GM12878 (cell line): Measurements from ENCODE around the gene ESYT2. TPM values are rescaled to one million over a fixed set of nuclear protein-coding genes. Genes with fewer than 3 reads are reported as not detected.
"Not testable (repeated sequence)": the region's sequence is repeated elsewhere in the genome, so short reads cannot be mapped to it uniquely, and the experiment has no call there.

Source experiments
- ATAC-seq: fragments of 200-7000 bp; cut with Tn5 transposase; 3 replicates; pipeline ENCODE4 v1.9.1; 2020; ENCODE audit warnings: mild to moderate bottlenecking, moderate library complexity
- BruUV-seq: library from RNA; stranded (reverse); fragments of 400-500 nt; replicated peaks from 2 replicates; lab custom pipeline; 2021; lab: Mats Ljungman, UMichigan
- CTCF ChIA-PET: fragments of 300-600 bp; sonication (Branson Sonifier 250); formaldehyde crosslinking; extraction: SDS; loops from one replicate; lab custom pipeline; 2021; ENCODE audit warnings: inconsistent platforms; lab: Yijun Ruan, JAX
- POLR2A ChIA-PET: fragments of 350-600 bp; formaldehyde crosslinking; extraction: SDS; loops from one replicate; lab custom pipeline; 2021; ENCODE audit warnings: inconsistent platforms; lab: Charles Lee
- RAD21 ChIA-PET: fragments of 300-600 bp; sonication (Branson Sonifier 250); formaldehyde crosslinking; loops from one replicate; lab custom pipeline; 2023; ENCODE audit warnings: antibody characterized with exemption; ENCODE audit not compliant: unreplicated experiment; lab: Charles Lee
- SMC1A ChIA-PET: fragments of 300-600 bp; sonication (Branson Sonifier 250); formaldehyde crosslinking; loops from one replicate; lab custom pipeline; 2023; ENCODE audit not compliant: unreplicated experiment, uncharacterized antibody; lab: Charles Lee
- DNase-seq: peaks from one replicate; pipeline ENCODE4 v3.0.0-alpha.2; 2011; ENCODE audit warnings: low read depth, low spot score
- FAIRE-seq: peaks from 3 replicates; lab custom pipeline; 2011; peaks lifted over from hg19 to GRCh38; lab: Jason Lieb, UNC
- H2AFZ ChIP-seq: 2 replicates; pipeline ENCODE4 v1.6.0; 2011; ENCODE audit warnings: low read depth, low read length, control low read depth; ENCODE audit not compliant: control insufficient read depth
- H3K27ac ChIP-seq: 2 replicates; pipeline ENCODE4 v1.5.1; 2011; ENCODE audit warnings: control low read depth; ENCODE audit not compliant: control insufficient read depth, insufficient read depth
- H3K27me3 ChIP-seq, 2 experiments: replicated peaks in 1 of 2; 2 replicates each; pipeline versions ENCODE4 v1.6.0 to v1.6.1; 2011; ENCODE audit warnings: low read length in 1 of 2; ENCODE audit not compliant: control insufficient read depth in 2 of 2, insufficient read depth in 2 of 2
- H3K36me3 ChIP-seq, 2 experiments: 2 replicates each; pipeline ENCODE4 v1.5.1; 2011; ENCODE audit warnings: low read length in 1 of 2; ENCODE audit not compliant: control insufficient read depth in 2 of 2, insufficient read depth in 2 of 2
- H3K4me1 ChIP-seq: 2 replicates; pipeline ENCODE4 v1.6.1; 2011; ENCODE audit warnings: mild to moderate bottlenecking, low read length, moderate library complexity, mixed read lengths; ENCODE audit not compliant: control insufficient read depth, insufficient read depth
- H3K4me2 ChIP-seq: 2 replicates; pipeline ENCODE4 v1.6.0; 2011; ENCODE audit warnings: control low read depth; ENCODE audit not compliant: control insufficient read depth, insufficient read depth
- H3K4me3 ChIP-seq: fragments of 200-600 bp; sonication (generic); 2 replicates; pipeline ENCODE4 v1.5.1; 2016
- H3K79me2 ChIP-seq: 2 replicates; pipeline ENCODE4 v1.6.0; 2011; ENCODE audit warnings: low read length; ENCODE audit not compliant: control insufficient read depth, insufficient read depth
- H3K9ac ChIP-seq: 2 replicates; pipeline ENCODE4 v1.8.0; 2011; ENCODE audit warnings: low read length, control low read depth, mixed read lengths; ENCODE audit not compliant: control insufficient read depth, insufficient read depth
- H3K9me3 ChIP-seq: replicated peaks from 3 replicates; pipeline ENCODE4 v1.5.1; 2011; ENCODE audit warnings: mild to moderate bottlenecking, low read length; ENCODE audit not compliant: control insufficient read depth, insufficient read depth
- H4K20me1 ChIP-seq: 2 replicates; pipeline ENCODE4 v1.6.0; 2011; ENCODE audit not compliant: control insufficient read depth, insufficient read depth
- BCL11A ChIP-seq: IDR thresholded peaks from 2 replicates; pipeline ENCODE4 v1.6.1; 2011; ENCODE audit warnings: low read depth, low read length
- ZSCAN29 ChIP-seq: fragments of 450-650 bp; IDR thresholded peaks from 2 replicates; pipeline ENCODE4 v1.6.1; 2017; ENCODE audit warnings: mild to moderate bottlenecking, moderate library complexity
- WGBS: methylation state at CpG from one replicate; pipeline ENCODE4 v1.1.6; 2016; ENCODE audit warnings: low lambda C conversion rate; ENCODE audit not compliant: insufficient replicate concordance, insufficient coverage; ENCODE audit errors: missing lambda C conversion rate; 5-methylcytosine and 5-hydroxymethylcytosine counted together
- in situ Hi-C: fragments of 300-500 bp; cut with MboI; formaldehyde crosslinking; loops from 9 replicates; pipeline ENCODE4 v1.14.3; 2018; ENCODE audit warnings: mixed read lengths
- intact Hi-C: fragments of 100-400 bp; cut with micrococcal nuclease; formaldehyde crosslinking; loops from one replicate; pipeline ENCODE4 v1.14.2; 2022; ENCODE audit not compliant: unreplicated experiment
- polyA plus RNA-seq, 11 experiments: library from polyadenylated mRNA; depleted of rRNA in 4 of 11; unstranded in 6 of 11; stranded (reverse) in 5 of 11; fragments of >200 nt; fragmentation: Nextera tagmentation in 4 of 11; fragmentation: Illumina TruSeq in 1 of 11; extraction: Ambion mirVana in 4 of 11; extraction: Trizol in 1 of 11; gene quantifications; 1 replicate in 1 of 11; 2 replicates in 10 of 11; pipeline versions ENCODE4 v1.2.1 to v1.2.3, GENCODE V29; 2011 to 2016; ENCODE audit warnings: inconsistent platforms in 2 of 11, missing spikeins in 2 of 11, low read depth in 1 of 11
- total RNA-seq, 4 experiments: library from RNA; depleted of rRNA in 3 of 4; stranded (reverse); fragments of >200 nt in 3 of 4; fragmentation: Illumina TruSeq in 1 of 4; extraction: Trizol in 1 of 4; gene quantifications; 2 replicates each; pipeline versions ENCODE4 v1.2.1 to v1.2.3, GENCODE V29; 2013 to 2021

The ESYT2 gene
- total and polyA plus RNA-seq, 10 of the 15 experiments (the other 5 are each of a cell fraction or from before 2014, with no cell fraction given) = 1.9 to 44.6 (median 21.4) TPM

DNA sequence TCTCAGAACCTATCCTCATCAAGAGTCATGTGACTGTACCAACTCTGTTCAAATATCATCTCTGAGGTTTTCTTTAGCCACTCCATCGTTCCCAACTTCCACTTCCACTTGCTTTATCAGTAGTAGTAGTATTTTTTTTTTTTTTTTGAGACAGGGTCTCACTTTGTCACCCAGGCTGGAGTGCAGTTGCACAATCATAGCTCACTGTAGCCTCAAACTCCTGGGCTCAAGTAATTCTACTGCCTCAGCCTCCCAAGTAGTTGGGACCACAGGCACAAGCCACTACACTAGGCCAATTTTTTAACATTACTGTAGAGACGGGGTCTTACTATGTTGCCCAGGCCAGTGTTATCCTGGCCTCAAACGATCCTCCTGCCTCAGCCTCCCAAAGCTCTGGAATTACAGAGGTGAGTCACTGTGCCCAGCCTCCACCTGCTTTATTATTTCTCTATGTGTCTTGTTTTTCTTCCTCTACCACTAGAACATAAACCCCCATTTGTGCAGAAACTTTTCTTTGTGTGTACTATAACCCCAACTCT lies 130.6 kb downstream of the ESYT2 start:
- intact Hi-C loops = no loop called here
- no peaks in the 10 kb centered on the region for H4K20me1 ChIP-seq
- TF ChIP-seq ZSCAN29 (no peak), BCL11A (no peak)
- ChIA-PET RAD21 (interaction anchor here (5.6 kb wide), 1 partner anchor 279 kb away, joined by 59 read pairs; no protein-coding TSS in a partner anchor), CTCF (interaction anchor here (0.9 to 7.0 kb wide), 2 partner anchors 276 to 279 kb away, joined by 3 to 78 read pairs; no protein-coding TSS in a partner anchor), SMC1A (interaction anchor here (0.7 to 8.2 kb wide), 3 partner anchors 34 to 279 kb away, joined by 3 to 62 read pairs (median 3); no protein-coding TSS in a partner anchor), POLR2A (interaction anchor here (0.7 kb wide), 1 partner anchor 46 kb away, joined by 3 read pairs; no protein-coding TSS in a partner anchor)
- H3K4me1 ChIP-seq = peaks cover 2% of the 10 kb centered on the region
- DNase-seq = no peak
- H3K27ac ChIP-seq = no peak overlapping the region
- H3K36me3 ChIP-seq = peaks cover 10 to 12% of the 10 kb centered on the region in 2 experiments; a peak in 3 of 4 replicates
- no TSS peak for BruUV-seq
- no peak overlapping the region for H3K4me2 ChIP-seq
- no peaks in the 10 kb centered on the region for H3K27me3 ChIP-seq
- in situ Hi-C loops = loop anchor here (5.0 kb wide), 1 partner anchor 279 kb away; no protein-coding TSS in a partner anchor
- 98% methylated on average over 3 of the region's 3 CpGs for WGBS
- no peaks in the 10 kb centered on the region; the same call in 2 of the 3 replicates for H3K9me3 ChIP-seq
- H3K9ac ChIP-seq = no peak overlapping the region
- H2AFZ ChIP-seq = no peak overlapping the region
- H3K4me3 ChIP-seq = no peak overlapping the region
- no peak for FAIRE-seq
- peaks cover 47% of the 10 kb centered on the region for H3K79me2 ChIP-seq
- ATAC-seq = no peak

DNA sequence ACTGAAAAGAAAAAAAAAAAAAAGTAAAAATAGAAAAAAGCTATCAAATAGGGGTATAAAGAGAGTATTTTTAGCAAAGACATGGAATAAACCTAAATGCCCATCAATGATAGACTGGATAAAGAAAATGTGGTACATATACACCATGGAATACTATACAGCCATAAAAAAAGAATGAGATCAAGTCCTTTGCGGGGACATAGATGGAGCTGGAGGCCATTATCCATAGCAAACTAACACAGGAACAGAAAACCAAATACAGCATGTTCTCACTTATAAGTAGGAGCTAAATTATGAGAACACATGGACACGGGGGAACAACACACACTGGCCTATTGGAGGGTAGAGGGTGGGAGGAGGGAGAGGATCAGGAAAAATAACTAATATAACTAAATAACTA lies 131.7 kb downstream of the ESYT2 start:
- Histone ChIP-seq H3K79me2 (peaks cover 36% of the 10 kb centered on the region), H3K36me3 (peaks cover 10 to 12% of the 10 kb centered on the region in 2 experiments; a peak in 3 of 4 replicates)
- WGBS = 91% methylated on average over 2 of the region's 2 CpGs
- DNase-seq, H3K9ac ChIP-seq, H3K27ac ChIP-seq, BruUV-seq, H3K27me3 ChIP-seq, POLR2A ChIA-PET, ATAC-seq, H2AFZ ChIP-seq, H3K4me2 ChIP-seq, H3K4me3 ChIP-seq, H3K4me1 ChIP-seq, H4K20me1 ChIP-seq, intact Hi-C loops, FAIRE-seq, H3K9me3 ChIP-seq: not testable (repeated sequence)
- ChIA-PET CTCF (interaction anchor here (0.9 to 7.0 kb wide), 3 partner anchors 129 to 280 kb away, joined by 3 to 78 read pairs (median 3); no protein-coding TSS in a partner anchor), RAD21 (interaction anchor here (5.6 kb wide), 1 partner anchor 280 kb away, joined by 59 read pairs; no protein-coding TSS in a partner anchor), SMC1A (interaction anchor here (0.7 to 8.2 kb wide), 3 partner anchors 36 to 280 kb away, joined by 3 to 62 read pairs (median 3); no protein-coding TSS in a partner anchor)
- in situ Hi-C loops = loop anchor here (5.0 kb wide), 1 partner anchor 280 kb away; no protein-coding TSS in a partner anchor
